GM18868 (cell line): ENCODE measurements around the gene JAK1.

Source experiments
- ATAC-seq: cut with Tn5 transposase; IDR thresholded peaks from one replicate; pipeline ENCODE4 v1.9.1; 2021; ENCODE audit warnings: mild to moderate bottlenecking, moderate library complexity; ENCODE audit not compliant: unreplicated experiment

Gene JAK1

DNA sequence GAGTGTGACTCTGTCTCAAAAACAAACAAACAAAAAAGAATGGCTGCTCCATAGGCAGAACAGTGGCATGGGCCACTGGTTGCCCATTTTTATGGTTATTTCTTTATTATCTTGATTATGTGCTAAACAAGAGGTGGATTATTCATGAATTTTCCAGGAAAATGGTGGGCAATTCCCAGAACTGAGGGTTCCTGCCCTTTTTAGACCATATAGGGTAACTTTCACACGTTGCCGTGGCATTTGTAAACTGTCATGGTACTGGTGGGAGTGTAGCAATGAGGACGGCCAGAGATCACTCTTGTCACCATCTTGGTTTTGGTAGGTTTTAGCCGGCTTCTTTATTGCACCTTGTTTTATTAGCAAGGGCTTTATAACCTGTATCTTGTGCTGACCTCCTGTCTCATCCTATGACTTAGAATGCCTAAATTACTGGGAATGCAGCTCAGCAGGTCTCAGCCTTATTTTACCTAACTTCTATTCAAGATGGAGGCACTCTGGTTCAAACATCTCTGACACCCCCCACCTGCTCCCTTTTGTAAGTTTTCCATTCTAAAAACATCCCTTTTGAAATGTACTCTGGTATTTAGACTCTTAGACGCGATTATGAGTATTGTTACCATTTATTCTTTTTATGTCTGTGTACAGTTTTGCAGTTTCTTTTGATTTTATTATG, 164.4 kb downstream of the JAK1 start:
- no peak for ATAC-seq

DNA sequence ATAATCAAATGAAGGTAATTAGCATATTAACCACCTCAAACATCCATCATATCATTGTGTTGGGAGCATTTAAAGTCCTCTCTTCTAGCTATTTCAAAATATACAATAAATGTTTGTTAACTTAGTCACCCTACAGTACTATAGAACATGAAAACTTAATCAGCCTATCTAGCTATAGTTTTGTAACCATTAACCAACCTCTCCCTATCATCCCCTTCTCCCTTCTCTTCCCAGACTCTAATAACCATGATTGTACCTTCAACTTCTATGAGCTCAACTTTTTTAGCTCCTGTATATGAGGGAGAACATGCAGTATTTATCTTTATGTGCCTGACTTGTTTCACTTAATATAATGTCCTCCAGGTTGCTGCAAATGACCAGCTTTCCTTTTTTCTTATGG, 167.5 kb downstream of the JAK1 start:
- no peak for ATAC-seq

DNA sequence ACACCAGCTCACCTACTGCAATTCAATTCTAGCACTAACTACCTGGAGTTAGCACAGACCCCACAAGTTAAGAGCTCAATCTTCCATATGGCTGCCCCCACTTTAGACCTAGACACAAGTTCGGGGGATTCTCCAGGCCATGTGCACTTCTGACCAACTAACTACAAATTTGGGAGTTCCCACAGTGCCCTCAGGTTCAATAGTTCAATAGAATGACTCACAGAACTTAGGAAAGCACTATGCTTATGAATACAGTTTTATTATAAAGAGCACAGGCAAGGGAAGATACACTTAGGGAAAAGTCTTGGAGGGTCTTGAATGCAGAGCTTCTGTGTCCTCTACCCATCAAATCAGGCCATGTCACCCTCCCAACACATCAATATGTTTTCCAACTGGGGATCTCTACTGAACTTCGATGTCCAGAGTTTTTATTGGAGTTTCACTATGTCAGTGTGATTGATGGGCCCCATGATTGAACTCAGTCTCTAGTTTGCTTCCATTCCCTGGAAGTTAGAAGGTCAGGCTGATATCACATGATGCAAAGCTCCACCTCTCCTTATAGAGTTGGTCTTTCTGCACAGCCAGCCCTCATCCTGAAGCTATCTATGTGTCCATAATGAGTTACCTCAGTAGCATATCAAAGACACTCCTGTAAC, 175.4 kb downstream of the JAK1 start:
- no peak for ATAC-seq
